Neural progenitor cell (in vitro differentiated cells): ENCODE measurements around the gene IL26.

ENCODE experiments used
- EZH2 ChIP-seq: fragments of 200-600 bp; sonication (generic); IDR thresholded peaks from 2 replicates; pipeline ENCODE4 v1.6.1; 2017; ENCODE audit warnings: antibody characterized with exemption, mild to moderate bottlenecking, moderate library complexity
- TF ChIP-seq, protein P1 (sequence below): fragments of 200-600 bp; sonication (generic); IDR thresholded peaks from 2 replicates; pipeline ENCODE4 v1.5.1; 2017; ENCODE audit warnings: antibody characterized with exemption, mild to moderate bottlenecking

- TF ChIP-seq, protein P1, sequence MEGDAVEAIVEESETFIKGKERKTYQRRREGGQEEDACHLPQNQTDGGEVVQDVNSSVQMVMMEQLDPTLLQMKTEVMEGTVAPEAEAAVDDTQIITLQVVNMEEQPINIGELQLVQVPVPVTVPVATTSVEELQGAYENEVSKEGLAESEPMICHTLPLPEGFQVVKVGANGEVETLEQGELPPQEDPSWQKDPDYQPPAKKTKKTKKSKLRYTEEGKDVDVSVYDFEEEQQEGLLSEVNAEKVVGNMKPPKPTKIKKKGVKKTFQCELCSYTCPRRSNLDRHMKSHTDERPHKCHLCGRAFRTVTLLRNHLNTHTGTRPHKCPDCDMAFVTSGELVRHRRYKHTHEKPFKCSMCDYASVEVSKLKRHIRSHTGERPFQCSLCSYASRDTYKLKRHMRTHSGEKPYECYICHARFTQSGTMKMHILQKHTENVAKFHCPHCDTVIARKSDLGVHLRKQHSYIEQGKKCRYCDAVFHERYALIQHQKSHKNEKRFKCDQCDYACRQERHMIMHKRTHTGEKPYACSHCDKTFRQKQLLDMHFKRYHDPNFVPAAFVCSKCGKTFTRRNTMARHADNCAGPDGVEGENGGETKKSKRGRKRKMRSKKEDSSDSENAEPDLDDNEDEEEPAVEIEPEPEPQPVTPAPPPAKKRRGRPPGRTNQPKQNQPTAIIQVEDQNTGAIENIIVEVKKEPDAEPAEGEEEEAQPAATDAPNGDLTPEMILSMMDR, result no peak
- no peak for TF ChIP-seq EZH2
These were observed 65.8 kb downstream of the IL26 start, which contains the start of gene IFNG for GRCh38 chr12:68159681-68160304.
